GM18502 (cell line): ENCODE data around the gene ZFP57.

Experiments
- ATAC-seq: cut with Tn5 transposase; IDR thresholded peaks from one replicate; pipeline ENCODE4 v1.9.1; 2021; ENCODE audit warnings: mild to moderate bottlenecking; ENCODE audit not compliant: unreplicated experiment, poor library complexity

Gene ZFP57

DNA sequence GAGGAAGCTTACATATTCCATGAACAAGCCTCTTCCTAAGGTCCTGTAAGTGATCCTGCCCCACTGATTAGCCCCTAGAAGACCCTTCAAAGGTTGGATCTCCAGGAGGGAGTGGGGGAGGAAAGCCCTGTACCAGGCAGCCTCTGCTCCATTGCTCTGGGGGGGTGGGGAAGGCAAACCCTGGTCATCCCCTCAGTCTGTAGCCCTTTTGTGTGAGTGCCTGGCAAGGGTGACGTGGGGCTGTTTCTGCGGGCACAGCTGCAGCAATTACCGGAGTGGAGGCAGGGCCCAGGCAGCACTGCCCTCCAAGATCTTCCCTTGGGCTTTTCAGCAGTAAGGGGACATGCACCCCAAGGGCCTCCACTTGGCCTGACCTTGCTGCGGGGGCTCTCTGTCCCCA, 24.2 kb downstream of the ZFP57 start, which contains the start of gene MOG:
Gene MOG (plus strand): TSS at position 295 of the 400 bp plus-strand sequence. CDS start 118 bp downstream, outside the sequence.
- no peak for ATAC-seq

DNA sequence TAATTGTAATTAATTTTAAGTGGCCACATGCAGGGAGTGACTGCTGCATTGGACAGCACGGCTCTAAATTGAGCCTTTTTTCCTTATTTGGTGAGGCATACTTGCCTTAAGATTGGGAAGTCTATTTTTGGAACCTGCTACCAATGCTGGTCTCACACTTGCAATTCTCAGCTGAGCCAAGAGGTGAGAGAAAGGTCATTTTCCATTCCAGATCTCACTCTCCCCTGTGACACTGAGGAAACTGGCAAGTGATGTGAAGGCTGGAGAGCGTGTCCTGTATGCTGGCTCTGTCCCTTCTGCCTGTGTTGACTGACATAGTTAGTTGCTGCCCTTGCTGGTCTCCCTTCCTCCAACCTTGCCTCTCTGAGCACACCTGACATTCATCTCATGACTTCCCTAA, 24.8 kb downstream of the ZFP57 start:
- no peak for ATAC-seq

GRCh38 chr6:29655658-29656057, 25.3 kb downstream of the ZFP57 start:
- ATAC-seq = no peak

- no peak for ATAC-seq
Observed at GRCh38 chr6:29653452-29654038, 27.4 kb downstream of the ZFP57 start.

GRCh38 chr6:29652198-29652584, 28.8 kb downstream of the ZFP57 start:
- no peak for ATAC-seq

GRCh38 chr6:29651413-29652197, 29.3 kb downstream of the ZFP57 start:
- no peak for ATAC-seq

DNA sequence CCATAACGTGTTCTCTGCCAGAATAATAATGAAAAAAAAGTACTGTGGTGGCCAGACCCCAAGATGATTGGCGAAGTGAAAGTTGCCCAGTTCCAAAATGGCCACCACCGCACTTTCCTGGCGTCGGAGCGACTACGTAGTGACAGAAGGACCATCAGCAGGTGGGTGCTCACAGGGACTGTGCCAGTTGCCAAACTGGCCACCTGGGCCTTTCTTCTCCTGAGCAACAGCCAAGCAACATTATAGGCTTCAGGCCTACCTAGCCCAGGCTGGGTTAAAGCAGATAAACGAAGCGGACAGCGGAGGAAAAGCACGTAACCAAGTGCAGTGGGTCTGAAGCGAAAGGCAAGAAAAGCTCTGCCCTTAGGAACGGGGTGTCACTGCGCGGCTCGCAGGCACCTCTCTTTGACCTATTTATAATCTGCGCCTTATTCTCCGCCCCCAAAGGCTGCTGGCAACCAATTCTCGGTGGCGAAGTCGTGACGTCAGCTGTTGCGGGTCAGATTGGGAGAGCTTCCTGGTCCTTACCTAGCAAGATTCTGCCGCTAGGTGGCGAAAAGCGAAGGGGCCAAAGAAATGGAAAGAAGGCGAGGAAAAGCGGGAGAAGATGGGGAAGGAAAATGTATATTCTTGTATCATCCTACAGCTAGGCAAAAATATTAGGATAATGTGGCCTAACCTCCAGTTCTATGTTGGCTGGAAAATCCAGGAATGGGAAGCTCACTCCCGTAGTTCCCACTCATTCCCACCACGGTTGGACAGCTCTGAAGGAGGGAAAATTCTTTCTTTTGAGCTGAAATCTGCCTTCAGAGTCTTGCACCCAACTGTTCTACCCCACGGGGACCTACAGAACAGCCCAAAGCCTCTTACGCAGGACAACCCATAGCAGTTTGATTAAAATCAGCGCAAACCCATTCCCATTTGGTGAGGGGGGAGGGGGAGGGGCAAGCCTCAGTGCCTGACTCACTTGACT, 31.0 kb downstream of the ZFP57 start:
- ATAC-seq = peak; percentile 97

DNA sequence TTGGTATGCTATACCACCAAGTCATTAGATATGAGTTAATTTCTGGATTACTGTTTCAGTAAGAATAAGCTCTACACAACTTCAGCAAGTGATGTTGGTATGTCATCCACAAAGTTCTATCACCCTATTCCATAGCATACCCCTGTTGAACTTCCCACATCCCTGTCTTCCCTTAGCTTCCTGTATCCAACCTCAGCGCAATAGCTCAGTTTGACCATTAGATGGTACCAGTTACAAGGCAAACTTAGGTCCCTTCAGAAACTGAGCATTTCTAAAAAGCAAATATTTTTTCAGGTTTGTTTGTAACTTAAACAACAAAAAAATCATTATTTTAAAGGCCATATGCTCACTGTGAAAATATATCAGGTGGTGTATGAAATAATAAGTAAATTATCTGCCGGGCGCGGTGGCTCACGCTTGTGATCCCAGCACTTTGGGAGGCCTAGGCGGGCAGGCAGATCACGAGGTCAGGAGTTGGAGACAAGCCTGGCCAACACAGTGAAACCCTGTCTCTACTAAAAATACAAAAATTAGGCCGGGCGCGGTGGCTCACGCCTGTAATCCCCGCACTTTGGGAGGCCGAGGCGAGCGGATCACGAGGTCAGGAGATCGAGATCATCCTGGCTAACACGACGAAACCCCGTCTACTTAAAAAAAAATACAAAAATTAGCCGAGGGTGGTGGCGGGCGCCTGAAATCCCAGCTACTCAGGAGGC, 32.9 kb downstream of the ZFP57 start:
- no peak for ATAC-seq

- ATAC-seq = no peak
Observed at GRCh38 chr6:29641430-29642148, 39.4 kb downstream of the ZFP57 start.

DNA sequence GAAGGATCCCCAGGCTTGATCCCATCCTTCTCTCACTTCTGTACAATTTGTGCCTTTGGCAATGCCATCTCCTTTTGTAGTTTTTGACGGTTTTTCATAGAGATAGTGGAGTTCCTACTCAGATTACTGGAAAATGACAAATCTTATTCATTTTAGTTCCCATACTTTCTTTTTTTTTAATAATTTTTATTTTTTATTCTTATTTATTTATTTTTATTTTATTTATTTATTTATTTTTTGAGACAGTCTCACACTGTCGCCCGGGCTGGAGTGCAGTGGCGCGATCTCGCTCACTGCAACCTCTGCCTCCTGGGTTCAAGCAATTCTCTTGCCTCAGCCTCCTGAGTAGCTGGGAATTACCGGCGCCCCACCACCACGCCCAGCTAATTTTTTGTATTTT, 43.7 kb downstream of the ZFP57 start:
- no peak for ATAC-seq

GRCh38 chr6:29633534-29633905, 47.4 kb downstream of the ZFP57 start:
- no peak for ATAC-seq

GRCh38 chr6:29632789-29633533, 48.0 kb downstream of the ZFP57 start, which contains the start of gene GABBR1:
Gene GABBR1 (minus strand): TSS chr6:29633183. CDS start chr6:29632385, 798 bp downstream.
- ATAC-seq = peak; percentile 85

GRCh38 chr6:29631860-29632731, 48.9 kb downstream of the ZFP57 start:
- ATAC-seq = peak; percentile 32

- no peak for ATAC-seq
Observed at GRCh38 chr6:29631209-29631810, 49.6 kb downstream of the ZFP57 start.

DNA sequence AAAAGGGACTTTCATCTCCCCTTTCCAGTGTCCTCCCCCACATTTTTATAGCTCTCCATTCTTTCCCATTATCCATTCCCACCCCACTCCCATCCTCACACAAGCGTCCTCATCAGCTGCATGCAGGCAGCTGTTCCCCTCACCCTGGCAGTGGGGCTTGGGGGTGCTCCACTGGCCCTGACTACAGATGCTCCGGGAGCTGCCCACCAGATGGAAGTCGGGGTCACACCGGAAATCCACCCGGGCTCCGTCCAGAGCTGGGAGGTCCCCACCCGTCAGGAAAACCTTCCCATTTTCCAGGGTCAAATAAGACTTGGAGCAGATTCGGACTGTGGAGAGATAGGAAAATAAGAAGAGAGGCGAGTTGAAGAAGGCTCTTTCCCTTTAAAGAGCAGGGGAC, 50.6 kb downstream of the ZFP57 start:
- no peak for ATAC-seq

- no peak for ATAC-seq
Observed at GRCh38 chr6:29629571-29629970, 51.4 kb downstream of the ZFP57 start.
